ENCODE results near the gene VPS13D. TPM values are rescaled to one million over a fixed set of nuclear protein-coding genes. Genes with fewer than 3 reads are reported as not detected.

VPS13D gene
- polyA plus RNA-seq, 3 donors from 2014 or later = 4.2 to 9.9 (median 6.6) TPM

DNA sequence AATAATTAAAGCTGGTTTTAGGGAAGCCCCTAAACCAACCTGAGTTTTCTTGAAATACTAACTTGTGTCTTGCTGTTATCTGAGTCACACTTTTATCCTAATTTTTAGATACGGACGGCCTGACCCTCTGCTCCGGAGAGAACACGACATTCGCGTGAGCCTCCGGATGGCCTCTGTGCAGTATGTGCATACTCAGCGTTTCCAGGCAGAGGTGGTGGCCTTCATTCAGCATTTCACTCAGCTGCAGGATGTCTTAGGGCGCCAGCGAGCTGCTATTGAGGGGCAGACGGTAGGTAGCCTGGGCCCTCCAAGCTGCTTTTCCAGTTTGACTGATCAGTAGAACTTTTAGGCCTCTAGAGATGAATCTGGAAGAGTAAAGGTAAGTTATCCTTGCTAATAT lies 63.6 kb downstream of the VPS13D start:
- no peak overlapping the region for H3K27ac Mint-ChIP-seq
- no peaks in the 10 kb centered on the region for H3K27me3 Mint-ChIP-seq (ENCODE audit: low read depth in 3 of 3)

DNA sequence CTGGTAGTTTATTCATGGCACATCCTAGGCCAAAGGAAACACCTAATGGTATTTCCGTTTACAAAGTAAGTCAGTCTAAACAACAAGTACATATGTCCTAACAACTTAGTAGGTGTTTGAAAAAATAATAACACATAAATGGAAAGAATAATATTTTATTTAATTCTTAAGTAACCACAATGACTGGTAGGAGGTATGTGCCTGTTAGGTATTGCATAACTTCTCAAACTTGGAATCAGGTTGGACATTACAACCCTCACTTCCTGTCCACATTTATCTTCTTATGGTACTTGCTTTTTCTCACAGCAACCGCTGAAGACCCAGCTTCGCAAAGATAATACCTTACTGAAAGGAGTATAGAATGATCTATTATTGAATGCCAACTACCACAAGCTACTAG lies 64.2 kb downstream of the VPS13D start:
- Mint-ChIP-seq H3K4me3 (no peak overlapping the region), H3K27ac (no peak overlapping the region), H3K27me3 (ENCODE audit: low read depth in 3 of 3) (no peaks in the 10 kb centered on the region), H3K9me3 (no peaks in the 10 kb centered on the region), H3K4me1 (peaks cover 4 to 23% of the 10 kb centered on the region in 2 donors), H3K36me3 (peaks cover 24 to 46% (median 33%) of the 10 kb centered on the region in 3 donors)
- DNase-seq = no peak

More for the DNA sequence above, 63.6 kb downstream of the VPS13D start:
- Mint-ChIP-seq H3K9me3 (no peaks in the 10 kb centered on the region), H3K36me3 (peaks cover 19 to 46% (median 33%) of the 10 kb centered on the region in 3 donors), H3K4me1 (peaks cover 4 to 23% of the 10 kb centered on the region in 2 donors), H3K4me3 (no peak overlapping the region)
- DNase-seq = no peak

DNA sequence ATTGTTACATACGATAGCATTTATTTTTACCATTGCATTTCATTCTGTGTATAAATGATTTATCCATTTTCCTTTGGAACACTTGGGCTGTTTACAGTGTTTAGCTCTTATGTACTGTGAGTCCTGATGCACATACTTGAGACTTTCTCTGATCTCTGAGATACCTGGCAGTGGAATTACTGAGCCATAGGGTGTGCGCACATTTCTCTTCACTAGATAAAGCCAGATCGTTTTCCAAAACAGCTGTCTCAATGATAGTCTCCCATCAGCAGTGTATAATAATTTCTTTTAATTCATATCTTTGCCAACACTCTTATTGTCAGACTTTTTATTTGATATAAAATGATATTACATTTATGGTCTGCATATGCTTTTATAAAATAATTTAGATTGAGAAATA lies 66.2 kb downstream of the VPS13D start:
- DNase-seq = no peak
- peaks cover 19 to 44% (median 28%) of the 10 kb centered on the region in 3 donors for H3K36me3 Mint-ChIP-seq
- peaks cover 4 to 23% of the 10 kb centered on the region in 2 donors for H3K4me1 Mint-ChIP-seq
- no peak overlapping the region for H3K4me3 Mint-ChIP-seq
- no peaks in the 10 kb centered on the region for H3K9me3 Mint-ChIP-seq
- H3K27ac Mint-ChIP-seq = peak overlapping the region in 2 of 6 donors; percentile 26 to 68
- H3K27me3 Mint-ChIP-seq (ENCODE audit: low read depth in 3 of 3) = no peaks in the 10 kb centered on the region

DNA sequence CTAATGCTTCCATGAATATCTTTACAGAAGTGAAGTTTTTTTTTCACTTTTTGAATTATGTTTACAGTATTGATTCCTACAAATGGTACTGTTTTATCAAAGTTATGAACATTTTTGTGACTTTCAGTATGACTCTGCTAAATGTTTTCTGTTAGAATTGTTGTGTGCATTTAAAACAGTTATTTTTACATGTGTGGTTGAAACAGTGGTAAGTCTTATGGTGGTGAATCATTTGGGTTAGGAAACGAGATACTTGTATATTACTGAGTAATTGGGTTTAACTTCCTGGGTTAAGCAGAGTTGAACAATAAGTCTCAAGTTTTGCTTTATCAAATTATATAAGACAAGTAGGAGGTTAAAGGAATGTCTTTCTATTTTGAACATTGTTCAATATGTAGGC lies 66.8 kb downstream of the VPS13D start:
- H3K27ac Mint-ChIP-seq = peak overlapping the region in 5 of 6 donors; percentile 43 to 81 (median 58)
- H3K4me1 Mint-ChIP-seq = peaks cover 4 to 23% of the 10 kb centered on the region in 2 donors
- no peak for DNase-seq
- H3K9me3 Mint-ChIP-seq = no peaks in the 10 kb centered on the region
- peaks cover 19 to 42% (median 22%) of the 10 kb centered on the region in 3 donors for H3K36me3 Mint-ChIP-seq
- peak overlapping the region in 1 of 5 donors; percentile 5 for H3K4me3 Mint-ChIP-seq
- H3K27me3 Mint-ChIP-seq (ENCODE audit: low read depth in 3 of 3) = no peaks in the 10 kb centered on the region

DNA sequence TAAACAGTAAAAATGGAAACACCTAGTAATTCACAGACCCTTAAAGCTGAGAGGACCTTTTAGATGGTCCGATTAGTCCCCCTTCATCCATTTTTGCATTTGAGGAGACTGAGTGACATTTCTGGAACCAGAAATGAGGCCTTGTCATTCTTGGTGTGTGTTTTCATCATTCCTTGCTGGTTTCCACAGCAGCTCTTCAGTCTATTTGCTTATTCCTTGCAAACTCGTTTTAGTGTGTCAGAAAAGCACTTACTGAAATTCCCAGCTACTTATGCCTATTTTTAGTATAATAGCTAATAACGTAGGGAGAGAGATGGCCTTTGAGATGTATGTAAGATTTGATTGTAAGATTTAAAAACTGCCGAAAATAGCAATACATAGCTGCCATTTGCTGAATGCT lies 70.9 kb downstream of the VPS13D start:
- Mint-ChIP-seq H3K9me3 (no peaks in the 10 kb centered on the region), H3K27me3 (ENCODE audit: low read depth in 3 of 3) (no peaks in the 10 kb centered on the region), H3K4me1 (peaks cover 4 to 39% of the 10 kb centered on the region in 2 donors), H3K4me3 (no peak overlapping the region), H3K27ac (no peak overlapping the region), H3K36me3 (peaks cover 23 to 57% (median 23%) of the 10 kb centered on the region in 3 donors)
- DNase-seq = no peak

DNA sequence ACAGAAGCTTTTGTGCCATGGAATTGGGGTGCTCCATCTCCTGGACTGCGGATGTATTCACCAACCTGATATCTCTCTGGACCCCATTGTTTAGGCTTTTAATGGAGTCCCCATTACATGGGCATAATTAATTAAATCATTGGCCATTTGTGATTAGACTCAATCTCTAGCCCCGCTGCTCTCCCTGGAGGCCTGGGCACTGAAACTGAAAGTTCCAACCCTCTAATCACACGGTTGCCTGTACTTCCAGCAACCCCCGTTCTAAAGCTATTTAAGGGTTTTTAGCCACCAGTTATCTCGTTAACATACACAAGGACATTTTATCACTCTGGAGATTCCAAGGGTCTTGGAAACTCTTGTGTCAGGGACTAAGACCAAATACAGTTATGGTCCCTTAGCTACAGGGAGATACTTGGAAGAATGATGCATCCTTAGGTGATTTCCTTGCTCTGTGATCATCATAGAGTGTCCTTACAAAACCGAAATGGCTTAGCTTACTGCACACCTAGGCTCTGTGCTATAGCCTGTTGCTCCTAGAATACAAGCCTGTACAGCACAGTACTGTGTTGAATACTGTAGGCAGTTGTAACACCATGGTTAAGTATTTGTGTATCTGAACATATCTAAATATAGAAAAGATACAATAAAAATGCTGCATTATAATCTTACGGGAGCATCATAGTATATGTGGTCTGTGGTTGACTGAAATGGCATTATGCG lies 71.8 kb downstream of the VPS13D start:
- no peak for DNase-seq
- Mint-ChIP-seq H3K4me3 (no peak overlapping the region), H3K27ac (peak overlapping the region in 1 of 6 donors; percentile 17), H3K27me3 (ENCODE audit: low read depth in 3 of 3) (no peaks in the 10 kb centered on the region), H3K4me1 (peaks cover 2 to 30% of the 10 kb centered on the region in 2 donors), H3K9me3 (no peaks in the 10 kb centered on the region), H3K36me3 (peaks cover 25 to 58% (median 25%) of the 10 kb centered on the region in 3 donors)

DNA sequence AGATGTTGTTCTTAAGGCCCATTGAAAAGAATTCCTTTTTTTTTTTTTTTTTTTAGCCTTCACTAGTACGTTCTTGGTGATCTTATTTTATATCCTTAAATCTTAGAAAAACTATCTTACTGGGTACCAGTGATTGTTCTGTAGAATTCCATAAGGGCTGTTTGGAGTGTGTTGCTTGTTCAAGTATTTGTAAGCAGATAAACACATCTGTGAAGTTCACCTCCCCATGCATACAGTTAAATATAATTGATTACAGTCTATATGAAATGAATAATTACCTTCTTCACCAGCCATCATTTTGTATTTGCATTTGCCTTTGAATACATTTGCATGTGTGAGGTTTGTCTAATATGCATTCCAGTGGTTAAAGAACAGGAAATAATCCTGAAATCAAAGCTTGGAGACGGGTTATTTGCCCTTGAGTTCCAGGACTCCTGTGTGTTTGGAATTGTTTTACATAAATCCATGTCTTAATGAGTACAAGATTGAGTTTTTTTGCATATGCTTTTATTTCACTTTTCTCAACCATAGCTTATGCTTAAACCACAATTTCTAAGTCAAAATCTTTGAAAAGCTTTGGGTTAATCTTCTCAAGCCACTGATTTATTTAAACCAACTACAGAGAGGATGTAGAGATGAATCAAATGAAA lies 73.1 kb downstream of the VPS13D start:
- H3K27me3 Mint-ChIP-seq (ENCODE audit: low read depth in 3 of 3) = peaks cover 0 to 2% (median 0%) of the 10 kb centered on the region in 3 donors
- H3K4me3 Mint-ChIP-seq = no peak overlapping the region
- H3K9me3 Mint-ChIP-seq = no peaks in the 10 kb centered on the region
- no peak overlapping the region for H3K27ac Mint-ChIP-seq
- H3K4me1 Mint-ChIP-seq = peaks cover 0 to 18% of the 10 kb centered on the region in 2 donors
- no peak for DNase-seq
- peaks cover 32 to 66% (median 34%) of the 10 kb centered on the region in 3 donors for H3K36me3 Mint-ChIP-seq

DNA sequence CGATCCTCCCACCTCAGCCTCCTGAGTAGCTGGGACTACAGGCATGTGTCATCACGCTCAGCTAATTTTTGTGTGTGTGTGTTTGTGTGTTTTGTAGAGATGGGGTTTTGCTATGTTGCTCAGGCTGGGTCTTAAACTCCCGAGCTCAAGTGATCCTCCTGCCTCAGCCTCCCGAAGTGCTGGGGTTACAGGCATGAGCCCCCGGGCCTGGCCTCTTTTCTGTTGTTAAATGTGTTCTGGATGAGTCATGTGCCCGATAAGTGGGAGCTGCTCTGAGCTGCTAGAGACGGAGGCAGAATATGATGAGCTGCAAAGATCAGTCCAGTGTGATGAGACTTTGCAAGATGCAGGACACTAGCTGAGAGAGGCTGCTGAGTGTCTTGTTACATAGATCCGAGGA lies 75.5 kb downstream of the VPS13D start:
- Mint-ChIP-seq H3K27ac (no peak overlapping the region), H3K4me1 (peaks cover 0 to 16% of the 10 kb centered on the region in 2 donors)

DNA sequence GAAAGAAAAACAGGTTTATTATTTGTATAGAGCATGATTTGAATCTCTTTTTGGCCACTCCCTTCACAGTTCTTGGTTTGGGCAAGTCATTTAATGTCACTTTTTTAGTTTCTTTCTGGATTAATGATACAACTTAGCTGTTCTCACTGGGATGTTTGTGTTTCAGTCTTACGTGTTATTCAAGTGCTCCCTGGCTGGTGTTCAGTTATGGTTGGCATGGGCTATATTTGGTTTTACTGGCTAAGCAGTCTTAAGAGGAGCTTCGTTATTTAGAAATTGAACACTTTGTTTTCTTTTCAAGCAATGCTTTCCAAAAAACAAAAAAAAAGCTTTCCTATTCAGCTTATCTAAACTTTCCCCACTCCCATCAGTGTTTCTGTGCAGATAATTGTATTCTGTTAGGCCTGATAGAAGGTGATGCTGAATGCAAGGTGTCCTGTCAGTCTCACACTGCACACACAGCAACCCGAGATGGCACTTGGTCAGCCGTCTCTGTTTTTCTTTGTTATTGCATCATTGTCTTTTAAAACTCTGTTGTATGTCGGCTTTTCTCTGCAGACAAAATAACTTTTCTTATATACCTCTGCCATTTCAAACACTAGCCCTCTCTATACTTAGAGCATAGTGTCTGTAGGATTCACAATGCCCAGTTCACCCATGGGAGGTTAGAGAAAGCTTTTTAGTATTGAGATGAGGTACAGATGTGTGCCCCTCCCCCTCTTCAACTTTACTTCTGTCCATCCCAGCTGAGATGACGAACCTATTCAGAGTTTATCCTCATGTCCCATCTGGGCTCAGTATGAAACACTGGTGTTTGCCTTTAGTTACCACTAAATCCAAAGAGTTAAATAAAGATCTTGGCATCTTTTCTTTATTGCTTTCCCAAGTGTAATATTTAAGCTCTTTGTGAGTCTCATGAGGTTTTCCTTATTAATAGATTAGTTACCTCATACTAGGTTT lies 80.2 kb downstream of the VPS13D start:
- DNase-seq = no peak
- Mint-ChIP-seq H3K27me3 (ENCODE audit: low read depth in 3 of 3) (peaks cover 0 to 2% (median 0%) of the 10 kb centered on the region in 3 donors), H3K27ac (peak overlapping the region in 1 of 6 donors; percentile 40), H3K4me3 (no peak overlapping the region), H3K4me1 (no peaks in the 10 kb centered on the region), H3K9me3 (no peaks in the 10 kb centered on the region), H3K36me3 (peaks cover 31 to 68% (median 43%) of the 10 kb centered on the region in 3 donors)

More for the DNA sequence above, 75.5 kb downstream of the VPS13D start:
- DNase-seq = no peak
- H3K4me3 Mint-ChIP-seq = no peak overlapping the region
- no peaks in the 10 kb centered on the region for H3K9me3 Mint-ChIP-seq
- peaks cover 36 to 76% (median 44%) of the 10 kb centered on the region in 3 donors for H3K36me3 Mint-ChIP-seq
- H3K27me3 Mint-ChIP-seq (ENCODE audit: low read depth in 3 of 3) = peaks cover 0 to 2% (median 0%) of the 10 kb centered on the region in 3 donors

DNA sequence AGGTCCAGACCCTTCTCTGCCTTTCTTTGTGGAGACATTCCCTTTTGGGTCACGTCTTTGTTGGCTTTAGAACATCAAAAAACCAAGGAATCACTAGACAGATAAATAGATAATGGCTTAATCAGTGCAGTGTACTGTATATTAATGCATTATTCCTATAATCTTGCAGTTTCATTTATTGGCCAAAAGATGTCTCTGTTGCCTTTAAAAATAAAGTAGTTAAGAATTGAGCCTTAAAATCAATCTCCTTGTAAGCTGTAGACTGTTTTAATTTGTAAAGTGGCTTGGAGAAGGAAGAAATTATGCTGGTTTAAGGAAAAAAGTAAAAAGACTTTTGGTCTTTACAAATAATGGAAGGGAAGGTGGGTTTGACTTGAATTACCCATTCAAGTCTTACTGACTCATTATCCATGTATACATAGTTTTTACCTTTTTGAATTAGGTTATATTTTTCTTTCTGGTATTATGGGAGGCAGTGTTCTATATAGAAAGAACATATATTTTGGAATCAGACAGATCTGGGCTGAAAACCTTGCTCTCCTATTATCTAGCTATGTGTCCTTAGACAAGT lies 84.6 kb downstream of the VPS13D start:
- H3K27me3 Mint-ChIP-seq (ENCODE audit: low read depth in 3 of 3) = no peaks in the 10 kb centered on the region
- no peak overlapping the region for H3K4me3 Mint-ChIP-seq
- no peaks in the 10 kb centered on the region for H3K9me3 Mint-ChIP-seq
- peaks cover 22 to 65% (median 30%) of the 10 kb centered on the region in 3 donors for H3K36me3 Mint-ChIP-seq
- no peaks in the 10 kb centered on the region for H3K4me1 Mint-ChIP-seq
- no peak overlapping the region for H3K27ac Mint-ChIP-seq
- peak in 2 of 3 donors; percentile 16 to 26 for DNase-seq

DNA sequence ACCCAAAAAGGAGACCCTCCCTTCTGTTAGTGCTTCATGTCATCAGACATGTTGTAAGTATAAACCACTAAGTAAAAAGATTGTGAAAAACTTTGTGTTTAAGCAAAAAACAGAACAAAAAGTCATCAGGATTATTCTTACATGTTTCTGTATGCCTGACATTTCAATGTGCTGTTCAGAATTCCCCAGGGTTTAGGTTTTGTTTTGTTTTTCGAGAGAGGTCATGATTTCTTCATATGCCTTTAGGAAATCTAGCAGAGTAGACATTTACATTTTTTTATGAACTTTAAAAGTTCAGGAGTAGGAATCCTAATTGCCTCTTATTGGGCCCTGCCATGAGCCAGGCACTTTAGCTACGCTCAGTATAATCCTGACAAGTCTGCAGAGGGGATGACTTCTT lies 85.3 kb downstream of the VPS13D start:
- no peak overlapping the region for H3K27ac Mint-ChIP-seq

DNA sequence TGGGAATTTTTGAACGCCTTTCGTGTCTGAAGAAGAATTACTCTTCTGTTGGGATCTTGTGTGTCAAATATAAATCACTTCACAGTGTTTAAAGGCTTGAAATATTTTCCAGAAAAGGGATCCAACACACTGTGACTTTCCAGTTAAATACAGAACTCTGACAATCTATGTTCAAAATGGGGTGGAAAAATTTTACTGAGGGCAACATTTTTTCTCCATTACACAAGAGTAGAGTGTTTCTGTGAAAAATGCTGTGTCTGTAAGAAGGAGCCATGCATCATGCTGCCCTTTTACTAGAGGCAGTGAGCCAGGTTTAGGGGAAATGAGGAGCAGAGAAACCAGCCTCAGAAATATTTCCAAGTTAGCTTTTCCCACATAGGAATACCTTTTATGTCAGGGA lies 86.5 kb downstream of the VPS13D start:
- DNase-seq = no peak
- Mint-ChIP-seq H3K36me3 (peaks cover 23 to 69% (median 30%) of the 10 kb centered on the region in 3 donors), H3K9me3 (no peaks in the 10 kb centered on the region), H3K27me3 (ENCODE audit: low read depth in 3 of 3) (no peaks in the 10 kb centered on the region), H3K27ac (no peak overlapping the region), H3K4me3 (no peak overlapping the region), H3K4me1 (peaks cover 0 to 7% of the 10 kb centered on the region in 2 donors)

More for the DNA sequence above, 85.3 kb downstream of the VPS13D start:
- Mint-ChIP-seq H3K36me3 (peaks cover 23 to 66% (median 31%) of the 10 kb centered on the region in 3 donors), H3K4me1 (no peaks in the 10 kb centered on the region), H3K27me3 (ENCODE audit: low read depth in 3 of 3) (no peaks in the 10 kb centered on the region), H3K9me3 (no peaks in the 10 kb centered on the region), H3K4me3 (no peak overlapping the region)
- no peak for DNase-seq

DNA sequence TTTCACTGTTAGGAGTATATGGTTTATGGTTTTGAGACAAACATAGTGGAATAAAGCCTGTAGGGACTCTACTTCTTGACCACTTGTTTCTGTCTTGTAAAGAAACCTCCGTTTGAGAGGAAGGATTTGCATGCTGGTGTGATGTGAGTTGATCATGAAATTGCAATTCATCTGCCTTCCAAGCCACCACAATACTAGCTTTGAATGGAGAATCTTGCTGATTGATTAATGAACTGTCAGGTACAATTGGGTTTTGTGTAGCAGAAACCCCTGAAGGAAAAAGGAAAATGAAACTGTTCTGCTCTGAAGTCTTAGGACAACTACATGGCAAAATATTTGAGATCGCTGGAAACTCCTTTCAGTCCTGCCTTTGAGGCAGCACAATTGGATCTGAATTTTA lies 90.7 kb downstream of the VPS13D start:
- no peak for DNase-seq
- H3K9me3 Mint-ChIP-seq = no peaks in the 10 kb centered on the region
- peaks cover 24 to 61% (median 31%) of the 10 kb centered on the region in 3 donors for H3K36me3 Mint-ChIP-seq
- H3K4me1 Mint-ChIP-seq = peaks cover 0 to 7% of the 10 kb centered on the region in 2 donors
- no peaks in the 10 kb centered on the region for H3K27me3 Mint-ChIP-seq (ENCODE audit: low read depth in 3 of 3)
- no peak overlapping the region for H3K4me3 Mint-ChIP-seq
- H3K27ac Mint-ChIP-seq = peak overlapping the region in 1 of 6 donors; percentile 29
